GM21447 (cell line): ENCODE results near the gene ERICH2.

Experiments used
- ATAC-seq: cut with Tn5 transposase; IDR thresholded peaks from one replicate; pipeline ENCODE4 v1.9.1; 2021; ENCODE audit not compliant: unreplicated experiment

The ERICH2 gene

DNA sequence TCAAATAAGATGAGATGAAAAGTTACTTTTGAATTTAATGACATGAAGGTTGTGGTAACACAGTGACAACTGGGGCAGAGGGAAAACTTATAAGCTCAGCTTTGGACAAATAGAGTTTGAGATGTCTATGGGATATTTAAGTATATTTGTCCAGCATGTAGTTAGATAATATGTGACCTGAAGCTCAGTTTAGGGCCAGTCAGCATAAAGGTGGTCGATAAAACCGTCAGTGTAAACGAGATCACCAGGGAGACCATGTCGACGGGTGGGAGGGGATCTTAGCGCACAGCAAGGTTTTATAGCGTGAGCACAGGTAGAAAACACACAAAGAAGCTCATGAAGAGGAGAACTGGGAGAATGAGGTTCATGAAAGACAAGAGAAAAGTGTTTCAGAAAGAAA is 7.4 kb upstream of the ERICH2 start:
- ATAC-seq: no peak

GRCh38 chr2:170763232-170763631 is 6.9 kb upstream of the ERICH2 start:
- ATAC-seq: no peak

GRCh38 chr2:170764880-170765261 is 5.3 kb upstream of the ERICH2 start:
- ATAC-seq: no peak

DNA sequence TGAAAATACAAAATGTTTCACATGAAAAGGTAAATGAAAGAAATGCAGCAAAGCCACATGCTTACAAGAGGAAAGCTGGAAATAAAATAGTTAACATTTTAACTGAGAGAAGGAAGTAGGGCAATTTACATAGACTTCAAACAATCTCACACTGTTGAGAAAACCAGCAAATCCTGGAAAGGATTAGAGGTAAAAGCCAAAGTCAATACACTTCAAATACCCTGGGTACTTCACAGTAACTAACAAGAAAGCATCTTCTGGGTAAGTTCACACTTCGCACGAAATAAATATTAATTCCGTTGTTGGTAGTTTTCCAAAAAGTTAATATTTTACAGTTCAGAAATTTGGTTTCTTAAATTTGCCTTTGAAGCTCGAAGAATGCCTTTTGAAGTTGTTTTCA is 3.5 kb upstream of the ERICH2 start:
- no peak for ATAC-seq

DNA sequence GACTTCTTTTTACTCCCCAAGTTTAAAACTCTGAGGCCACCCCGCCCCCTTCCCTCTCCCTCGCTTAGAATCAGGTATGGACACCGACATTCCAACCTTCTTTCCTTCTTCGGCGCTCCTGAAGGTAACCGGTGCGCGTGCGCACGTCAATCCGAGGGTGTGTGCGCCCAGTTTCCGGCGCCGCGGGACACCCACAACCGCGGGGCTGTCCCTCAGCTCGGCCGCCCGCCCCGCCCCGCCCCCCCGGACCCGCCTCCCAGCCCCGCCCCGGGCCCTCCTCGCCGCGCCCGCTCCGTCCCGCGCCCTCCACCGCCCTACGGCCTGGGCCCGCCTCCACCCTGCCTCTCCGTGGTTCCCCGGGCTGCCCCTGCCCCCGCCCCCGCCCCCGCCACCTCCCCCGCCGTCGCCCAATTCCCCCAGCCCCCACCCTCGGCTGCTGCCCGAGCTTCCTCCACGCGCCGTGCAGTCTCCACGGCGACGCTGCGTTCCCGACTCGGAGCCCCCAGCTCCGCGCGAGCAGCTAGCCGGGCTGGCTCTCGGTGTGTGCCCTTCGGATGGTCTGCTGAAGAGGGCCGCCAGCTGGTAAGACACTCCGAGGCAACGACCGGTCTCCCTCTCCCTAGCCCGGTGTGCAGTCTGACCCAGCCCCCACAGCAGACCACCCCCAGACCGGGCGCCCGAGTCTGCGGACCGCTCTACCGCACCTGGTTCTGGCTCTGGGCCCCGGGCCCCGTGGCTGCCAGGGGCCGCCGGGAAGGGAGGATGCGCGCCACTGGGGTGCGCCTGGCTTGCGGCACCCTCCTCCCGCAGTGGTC is 635 bp downstream of the ERICH2 start:
- peak; percentile 80 for ATAC-seq

DNA sequence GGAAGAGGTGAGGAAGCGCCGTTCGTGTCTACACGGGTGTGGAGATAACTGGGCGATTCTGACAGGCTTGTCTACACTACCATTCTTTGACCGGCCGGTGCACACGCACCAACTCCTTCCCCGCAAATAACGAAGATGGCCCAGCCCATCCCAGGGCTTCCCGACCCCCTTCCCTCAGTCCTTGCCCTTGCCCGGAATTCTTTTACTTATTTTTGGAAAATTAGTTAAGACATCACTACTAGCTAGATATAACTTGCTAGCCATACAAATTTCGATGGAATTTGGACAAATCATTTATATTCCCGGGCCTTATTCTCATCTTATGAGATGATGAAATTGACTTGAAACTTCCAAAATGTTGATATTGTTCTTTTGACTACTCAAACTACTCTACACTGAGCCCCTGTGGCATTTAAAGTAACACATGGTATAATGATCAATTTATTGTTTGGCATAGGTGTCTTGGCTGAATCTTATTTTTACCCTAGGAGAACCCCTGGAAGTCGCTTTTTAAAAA is 1.3 kb downstream of the ERICH2 start:
- no peak for ATAC-seq

GRCh38 chr2:170772295-170772694 is 2.1 kb downstream of the ERICH2 start:
- no peak for ATAC-seq

DNA sequence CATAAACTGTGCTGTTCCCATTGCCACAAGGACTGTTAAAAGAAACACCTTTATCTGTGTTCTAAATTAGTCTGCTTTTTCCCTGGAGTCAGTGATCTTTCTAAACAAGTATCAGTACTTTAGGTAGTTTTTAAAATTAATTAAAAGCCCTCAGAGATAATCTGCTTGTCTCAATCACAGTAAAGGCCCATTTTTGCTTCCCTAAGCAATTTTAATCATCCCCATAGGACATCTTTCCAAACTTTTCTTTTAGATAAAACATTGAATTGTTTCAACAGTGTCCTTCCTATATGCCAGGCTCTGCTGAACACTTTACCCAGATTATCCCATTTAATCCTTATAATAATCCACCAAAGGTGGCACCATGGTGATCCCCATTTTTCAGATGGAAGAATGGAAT is 3.9 kb downstream of the ERICH2 start:
- ATAC-seq: no peak

DNA sequence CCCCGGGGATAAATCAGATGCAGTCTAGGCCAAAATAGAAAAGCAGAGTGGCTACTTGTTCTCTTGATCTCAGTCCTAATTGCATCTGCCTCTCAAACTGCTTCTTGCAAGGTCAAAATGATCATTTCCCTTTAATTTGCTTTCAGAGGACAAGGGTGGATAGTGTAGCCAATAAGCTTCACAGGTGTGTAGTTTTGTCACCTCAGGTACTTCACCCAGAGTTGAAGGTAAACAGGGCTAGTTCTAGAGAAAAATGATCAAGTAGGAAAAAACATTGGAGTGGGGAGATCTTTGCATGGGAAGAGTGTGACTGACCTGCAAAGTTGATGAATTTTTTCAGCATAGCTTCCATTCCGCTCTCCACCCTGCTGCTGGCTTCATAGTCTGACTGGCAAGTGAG is 8.7 kb downstream of the ERICH2 start:
- no peak for ATAC-seq

DNA sequence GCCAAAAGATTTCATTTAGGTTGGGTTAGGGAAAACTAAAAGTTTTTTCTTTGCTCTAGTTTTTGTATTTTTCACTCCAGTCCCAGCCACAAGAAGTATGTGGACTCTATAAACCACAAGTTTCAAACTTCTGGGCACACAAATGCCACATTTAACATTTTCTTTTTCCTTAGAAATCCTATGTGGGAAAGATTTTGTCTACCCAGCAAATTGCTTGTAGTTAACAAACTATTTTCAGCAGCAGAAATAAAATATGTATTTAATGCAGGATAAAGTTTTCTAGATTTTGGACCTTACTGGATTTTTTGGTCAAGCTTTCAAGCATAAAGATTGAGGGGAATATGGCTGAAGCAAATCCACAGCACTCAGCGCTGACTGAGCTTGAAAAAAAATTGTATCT is 9.1 kb downstream of the ERICH2 start:
- ATAC-seq: no peak

DNA sequence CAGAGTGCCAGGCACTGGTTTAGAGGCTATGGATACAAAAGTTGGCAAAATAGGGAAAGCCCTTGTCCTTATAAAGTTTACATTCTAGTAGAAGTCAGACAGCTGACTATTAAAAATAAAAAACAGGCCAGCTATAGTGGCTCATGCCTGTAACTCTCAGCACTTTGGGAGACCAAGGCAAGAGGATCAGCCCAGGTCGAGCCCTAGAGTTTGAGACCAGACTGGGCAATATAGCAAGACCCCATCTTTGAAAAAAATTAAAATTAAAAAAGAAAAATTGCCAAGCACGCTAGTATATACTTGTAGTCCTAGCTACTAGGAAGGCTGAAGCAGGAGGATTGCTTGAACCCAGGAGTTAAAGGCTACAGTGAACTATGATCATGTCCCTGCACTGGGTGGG is 12.5 kb downstream of the ERICH2 start:
- ATAC-seq: no peak

- ATAC-seq: no peak
Measured at GRCh38 chr2:170783549-170783948, 13.4 kb downstream of the ERICH2 start.

- no peak for ATAC-seq
Measured at GRCh38 chr2:170798996-170799395, 28.8 kb downstream of the ERICH2 start.

DNA sequence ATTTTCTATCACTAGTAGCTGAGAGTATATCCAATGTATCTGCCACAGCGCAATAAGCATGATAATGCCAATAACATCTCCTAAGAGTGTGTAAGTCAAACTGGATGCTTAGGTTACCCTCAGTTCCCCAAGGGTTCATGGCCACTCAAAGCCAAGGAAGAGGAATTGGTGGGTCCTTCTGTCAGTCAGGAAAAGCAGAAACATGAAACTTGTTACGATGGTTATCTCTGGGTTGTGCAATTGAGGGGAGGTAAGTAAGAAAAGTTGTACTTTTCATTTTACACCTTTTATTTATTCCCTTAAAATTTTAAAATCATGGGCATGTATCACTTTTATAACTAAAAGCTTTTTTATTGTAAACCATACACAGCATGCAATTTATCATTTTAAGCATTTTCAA is 36.4 kb downstream of the ERICH2 start:
- ATAC-seq: no peak

- no peak for ATAC-seq
Measured at GRCh38 chr2:170812710-170813600, 42.8 kb downstream of the ERICH2 start.

GRCh38 chr2:170813611-170814532 is 43.7 kb downstream of the ERICH2 start:
- ATAC-seq: no peak

- no peak for ATAC-seq
Measured at GRCh38 chr2:170814533-170815230, 44.5 kb downstream of the ERICH2 start.

DNA sequence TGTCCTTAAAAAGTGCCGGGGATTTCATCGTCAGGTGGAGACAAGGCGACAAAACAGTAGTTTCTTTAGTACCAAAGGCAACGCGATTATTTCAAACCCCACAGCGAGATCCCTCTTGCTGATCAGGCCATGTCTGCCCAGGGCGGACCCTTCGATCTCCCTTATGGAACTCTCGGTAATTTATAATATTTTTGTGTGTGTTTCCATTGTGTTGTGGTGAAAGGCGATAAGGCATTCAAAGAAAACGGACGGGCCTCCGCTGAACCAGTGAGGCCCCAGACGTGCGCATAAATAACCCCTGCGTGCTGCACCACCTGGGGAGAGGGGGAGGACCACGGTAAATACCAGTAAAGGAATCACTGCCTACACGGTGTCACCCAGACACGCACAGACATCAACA is 45.1 kb downstream of the ERICH2 start:
- no peak for ATAC-seq

DNA sequence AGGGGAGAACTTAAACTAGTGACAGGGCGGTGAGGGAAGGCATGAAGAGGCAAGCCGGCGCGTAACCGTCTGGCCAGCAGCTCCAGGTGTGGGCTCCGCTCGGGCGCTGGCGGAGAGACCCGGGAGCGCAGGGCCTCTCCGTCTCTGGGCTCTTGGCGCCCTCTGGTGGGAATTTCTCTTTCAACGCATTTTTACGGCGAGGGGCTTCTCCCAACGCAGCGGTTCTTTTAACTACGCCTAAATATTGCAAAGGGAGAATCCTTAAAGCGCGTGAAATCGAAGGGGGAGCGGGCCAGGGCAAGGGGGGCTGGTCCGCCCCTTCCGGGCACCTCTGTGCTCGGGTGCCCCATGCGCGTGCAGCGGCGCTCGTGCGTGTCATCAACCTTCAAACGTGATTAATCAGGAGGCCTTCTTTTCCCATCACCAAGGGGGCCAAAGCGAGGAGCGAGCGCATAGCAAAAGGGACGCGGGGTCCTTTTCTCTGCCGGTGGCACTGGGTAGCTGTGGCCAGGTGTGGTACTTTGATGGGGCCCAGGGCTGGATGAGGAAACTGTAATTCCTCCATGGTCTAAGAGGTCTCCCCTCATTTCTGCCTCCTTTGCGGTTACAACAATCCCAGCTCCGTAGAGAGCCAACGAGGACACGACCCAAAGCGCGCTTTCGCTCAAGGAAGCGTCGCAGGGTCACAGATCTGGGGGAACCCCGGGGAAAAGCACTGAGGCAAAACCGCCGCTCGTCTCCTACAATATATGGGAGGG is 45.7 kb downstream of the ERICH2 start:
- ATAC-seq: no peak
